ENCODE measurements around the gene SLC66A3.

DNA sequence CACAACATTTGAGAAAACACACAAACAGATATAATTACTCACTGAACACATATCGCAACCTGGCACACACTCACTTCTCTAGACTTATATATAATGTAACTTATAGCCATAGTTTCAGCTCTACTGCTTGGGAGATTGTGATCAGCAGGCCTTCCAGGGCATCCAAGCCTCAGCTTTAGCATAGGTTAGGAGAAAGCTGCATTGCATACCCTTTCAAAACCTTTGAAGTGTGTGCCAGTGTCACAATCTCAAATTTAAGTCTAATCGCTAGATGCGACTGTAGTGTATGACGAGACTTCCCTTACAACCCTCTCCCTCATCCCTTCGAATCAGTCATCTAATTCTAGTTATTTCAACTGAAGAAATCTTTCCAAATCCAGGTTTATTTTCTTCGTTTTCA lies 30.9 kb downstream of the SLC66A3 start:
- no peak for TF ChIP-seq CEBPB (IDR thresholded peaks at IDR 0.05)
- TF ChIP-seq TEAD4 (IDR thresholded peaks at IDR 0.05), result no peak

Measured in Ishikawa (cell line).